GM23338 (cell line): ENCODE results near the gene MYO16. TPM values are rescaled to one million over a fixed set of nuclear protein-coding genes. Genes with fewer than 3 reads are reported as not detected.

Experiments
- ATAC-seq: fragments of 200-7000 bp; cut with Tn5 transposase; 3 replicates; pipeline ENCODE4 v1.9.1; 2020
- DNase-seq: peaks from one replicate; pipeline ENCODE4 v3.0.0-alpha.2; 2015; ENCODE audit warnings: low spot score
- H2AFZ ChIP-seq: fragments of 200-600 bp; sonication (generic); 2 replicates; pipeline ENCODE4 v1.8.0; 2016; ENCODE audit warnings: antibody characterized with exemption, mild to moderate bottlenecking, moderate library complexity
- H3F3A ChIP-seq: fragments of 200-600 bp; sonication (generic); replicated peaks from 2 replicates; pipeline ENCODE4 v1.8.0; 2017; ENCODE audit warnings: antibody characterized with exemption, mixed run types, low read depth
- H3K27ac ChIP-seq: fragments of 200-600 bp; sonication (generic); 2 replicates; pipeline ENCODE4 v1.6.1; 2016; ENCODE audit warnings: low read depth
- H3K27me3 ChIP-seq: fragments of 200-600 bp; sonication (generic); 2 replicates; pipeline ENCODE4 v1.8.0; 2016; ENCODE audit warnings: mild to moderate bottlenecking, mixed run types, moderate library complexity; ENCODE audit not compliant: insufficient read depth
- H3K36me3 ChIP-seq: fragments of 200-600 bp; sonication (generic); 2 replicates; pipeline ENCODE4 v1.8.0; 2016; ENCODE audit warnings: mild to moderate bottlenecking; ENCODE audit not compliant: insufficient read depth
- H3K4me1 ChIP-seq: fragments of 200-600 bp; sonication (generic); 2 replicates; pipeline ENCODE4 v1.8.0; 2016; ENCODE audit warnings: mild to moderate bottlenecking, moderate library complexity; ENCODE audit not compliant: insufficient read depth
- H3K4me2 ChIP-seq: fragments of 200-600 bp; sonication (generic); 2 replicates; pipeline ENCODE4 v1.7.1; 2017; ENCODE audit warnings: mixed run types
- H3K4me3 ChIP-seq: fragments of 200-600 bp; sonication (generic); 2 replicates; pipeline ENCODE4 v1.6.1; 2016; ENCODE audit warnings: mixed run types
- H3K79me2 ChIP-seq: fragments of 200-600 bp; sonication (generic); replicated peaks from 2 replicates; pipeline ENCODE4 v1.8.0; 2017; ENCODE audit warnings: mild to moderate bottlenecking; ENCODE audit not compliant: insufficient read depth
- H3K9me2 ChIP-seq: fragments of 200-600 bp; sonication (generic); 2 replicates; pipeline ENCODE4 v1.8.0; 2017; ENCODE audit not compliant: insufficient read depth
- H4K20me1 ChIP-seq: fragments of 200-600 bp; sonication (generic); replicated peaks from 2 replicates; pipeline ENCODE4 v1.8.0; 2017; ENCODE audit warnings: mild to moderate bottlenecking; ENCODE audit not compliant: insufficient read depth
- H3K27ac Mint-ChIP-seq: 2 replicates; pipeline ENCODE4 v1.8.0; 2020; ENCODE audit warnings: inconsistent platforms, mild to moderate bottlenecking, moderate library complexity, mixed read lengths
- H3K27me3 Mint-ChIP-seq: 3 replicates; pipeline ENCODE4 v1.8.0; 2022; ENCODE audit warnings: low read depth, mild to moderate bottlenecking, moderate library complexity, mixed read lengths, inconsistent platforms; ENCODE audit not compliant: insufficient read depth, poor library complexity
- H3K36me3 Mint-ChIP-seq: 3 replicates; pipeline ENCODE4 v1.8.0; 2021; ENCODE audit warnings: low read depth, mild to moderate bottlenecking, inconsistent platforms, moderate library complexity, mixed read lengths
- H3K4me1 Mint-ChIP-seq: 3 replicates; pipeline ENCODE4 v1.8.0; 2020; ENCODE audit warnings: mild to moderate bottlenecking, inconsistent platforms, mixed read lengths
- H3K4me3 Mint-ChIP-seq: 3 replicates; pipeline ENCODE4 v1.8.0; 2021; ENCODE audit warnings: moderate library complexity, mild to moderate bottlenecking, inconsistent platforms, mixed read lengths
- H3K9me3 Mint-ChIP-seq: 3 replicates; pipeline ENCODE4 v1.8.0; 2020; ENCODE audit warnings: moderate library complexity, mild to moderate bottlenecking, inconsistent platforms, mixed read lengths
- CREB1 ChIP-seq: fragments of 250-450 bp; sonication (Bioruptor Pico); IDR thresholded peaks from 2 replicates; pipeline ENCODE4 v1.5.0; 2020; ENCODE audit warnings: low read depth, mild to moderate bottlenecking, moderate library complexity
- ETS1 ChIP-seq: IDR thresholded peaks from 2 replicates; pipeline ENCODE4 v1.6.1; 2016; ENCODE audit warnings: antibody characterized with exemption
- EZH2 ChIP-seq: fragments of 200-600 bp; sonication (generic); IDR thresholded peaks from one replicate; pipeline ENCODE4 v1.8.0; 2017; ENCODE audit warnings: antibody characterized with exemption, mild to moderate bottlenecking, low read depth; ENCODE audit not compliant: unreplicated experiment
- EZH2phosphoT487 ChIP-seq: fragments of 200-600 bp; sonication (generic); IDR thresholded peaks from one replicate; pipeline ENCODE4 v1.8.1; 2018; ENCODE audit warnings: antibody characterized with exemption; ENCODE audit not compliant: unreplicated experiment
- JUNB ChIP-seq: IDR thresholded peaks from one replicate; pipeline ENCODE4 v1.6.1; 2016; ENCODE audit warnings: antibody characterized with exemption; ENCODE audit not compliant: unreplicated experiment
- NANOG ChIP-seq: IDR thresholded peaks from 2 replicates; pipeline ENCODE4 v1.6.1; 2016; ENCODE audit warnings: antibody characterized with exemption, borderline replicate concordance
- POLR2AphosphoS5 ChIP-seq: IDR thresholded peaks from 2 replicates; pipeline ENCODE4 v1.6.1; 2016; ENCODE audit warnings: antibody characterized with exemption, low read depth
- REST ChIP-seq: IDR thresholded peaks from one replicate; pipeline ENCODE4 v1.6.1; 2018; ENCODE audit warnings: antibody characterized with exemption; ENCODE audit not compliant: unreplicated experiment
- STAT1 ChIP-seq: IDR thresholded peaks from one replicate; pipeline ENCODE4 v1.6.1; 2016; ENCODE audit warnings: antibody characterized with exemption; ENCODE audit not compliant: unreplicated experiment
- ZNF114 ChIP-seq: fragments of 250-450 bp; sonication (Bioruptor Pico); IDR thresholded peaks from 2 replicates; pipeline ENCODE4 v1.5.0; 2020; ENCODE audit warnings: mild to moderate bottlenecking, moderate library complexity
- ZNF331 ChIP-seq: fragments of 250-450 bp; sonication (Bioruptor Pico); IDR thresholded peaks from 2 replicates; pipeline ENCODE4 v1.5.0; 2020; ENCODE audit warnings: low read depth, mild to moderate bottlenecking, moderate library complexity
- ZNF462 ChIP-seq: fragments of 250-450 bp; sonication (Bioruptor Pico); IDR thresholded peaks from 2 replicates; pipeline ENCODE4 v1.5.0; 2020; ENCODE audit warnings: mild to moderate bottlenecking, moderate library complexity
- polyA plus RNA-seq: library from polyadenylated mRNA; unstranded; fragments of >200 nt; fragmentation: Nextera tagmentation; extraction: Ambion mirVana; gene quantifications from 2 replicates; pipeline ENCODE4 v1.2.1, GENCODE V29; 2016
- total RNA-seq: library from RNA; depleted of rRNA; stranded (reverse); fragments of >200 nt; shearing (Covaris generic); gene quantifications from 2 replicates; pipeline ENCODE4 v1.2.3, GENCODE V29; 2014
- TF ChIP-seq, protein P1 (sequence below), 2 experiments: fragments of 200-600 bp in 1 of 2; sonication (generic) in 1 of 2; conservative IDR thresholded peaks; 2 replicates each; pipeline versions ENCODE4 v1.5.1 to v1.6.1; 2016 to 2017; ENCODE audit warnings: antibody characterized with exemption in 2 of 2, low read depth in 2 of 2, mild to moderate bottlenecking in 2 of 2, moderate library complexity in 1 of 2

MYO16 gene
- total and polyA plus RNA-seq, 2 experiments from 2014 or later: 0.10 to 0.13 TPM

DNA sequence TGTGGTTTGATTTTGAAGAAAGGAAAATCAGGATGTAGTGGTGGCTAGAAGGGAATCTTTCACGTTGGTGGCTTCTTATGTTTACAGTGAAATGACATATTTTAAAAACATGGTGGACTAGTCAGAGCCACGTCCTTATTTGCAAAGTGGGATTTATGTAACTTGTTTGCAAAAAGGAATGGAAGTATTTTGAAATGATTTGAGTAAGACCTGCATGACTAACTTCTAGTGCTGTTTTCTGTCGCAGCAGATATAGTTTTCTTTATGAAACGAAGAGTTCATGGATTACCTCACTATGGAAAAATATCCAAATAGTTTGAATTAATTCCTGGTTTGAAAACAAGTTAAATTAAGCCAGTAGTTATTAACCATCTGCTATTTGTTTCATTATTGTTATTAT lies 476.5 kb downstream of the MYO16 start:
- H3F3A ChIP-seq: no peaks in the 10 kb centered on the region
- no peaks in the 10 kb centered on the region for H3K27me3 ChIP-seq
- no peaks in the 10 kb centered on the region for H3K36me3 Mint-ChIP-seq
- H3K79me2 ChIP-seq: no peaks in the 10 kb centered on the region
- no peak overlapping the region for H3K27ac ChIP-seq
- H4K20me1 ChIP-seq: no peaks in the 10 kb centered on the region
- H3K4me2 ChIP-seq: no peak overlapping the region
- DNase-seq (no peak), ATAC-seq (no peak)
- no peaks in the 10 kb centered on the region for H3K9me2 ChIP-seq
- TF ChIP-seq ZNF114 (CRISPR knock-in tag): no peak
- no peak for TF ChIP-seq EZH2
- TF ChIP-seq EZH2phosphoT487: no peak
- no peak for TF ChIP-seq JUNB
- no peak for TF ChIP-seq ZNF331 (CRISPR knock-in tag)
- no peak for TF ChIP-seq NANOG
- TF ChIP-seq ETS1: no peak
- TF ChIP-seq, protein P1, sequence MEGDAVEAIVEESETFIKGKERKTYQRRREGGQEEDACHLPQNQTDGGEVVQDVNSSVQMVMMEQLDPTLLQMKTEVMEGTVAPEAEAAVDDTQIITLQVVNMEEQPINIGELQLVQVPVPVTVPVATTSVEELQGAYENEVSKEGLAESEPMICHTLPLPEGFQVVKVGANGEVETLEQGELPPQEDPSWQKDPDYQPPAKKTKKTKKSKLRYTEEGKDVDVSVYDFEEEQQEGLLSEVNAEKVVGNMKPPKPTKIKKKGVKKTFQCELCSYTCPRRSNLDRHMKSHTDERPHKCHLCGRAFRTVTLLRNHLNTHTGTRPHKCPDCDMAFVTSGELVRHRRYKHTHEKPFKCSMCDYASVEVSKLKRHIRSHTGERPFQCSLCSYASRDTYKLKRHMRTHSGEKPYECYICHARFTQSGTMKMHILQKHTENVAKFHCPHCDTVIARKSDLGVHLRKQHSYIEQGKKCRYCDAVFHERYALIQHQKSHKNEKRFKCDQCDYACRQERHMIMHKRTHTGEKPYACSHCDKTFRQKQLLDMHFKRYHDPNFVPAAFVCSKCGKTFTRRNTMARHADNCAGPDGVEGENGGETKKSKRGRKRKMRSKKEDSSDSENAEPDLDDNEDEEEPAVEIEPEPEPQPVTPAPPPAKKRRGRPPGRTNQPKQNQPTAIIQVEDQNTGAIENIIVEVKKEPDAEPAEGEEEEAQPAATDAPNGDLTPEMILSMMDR (conservative IDR thresholded peaks at IDR 0.05; ENCODE audit: low read depth in 2 of 2): no peak
- TF ChIP-seq CREB1 (CRISPR knock-in tag): no peak
- TF ChIP-seq POLR2AphosphoS5: no peak
- no peak for TF ChIP-seq ZNF462 (CRISPR knock-in tag)
- no peak for TF ChIP-seq STAT1
- TF ChIP-seq REST: no peak
- no peaks in the 10 kb centered on the region for H3K4me1 ChIP-seq
- H2AFZ ChIP-seq: no peak overlapping the region
- no peaks in the 10 kb centered on the region for H3K36me3 ChIP-seq
- no peaks in the 10 kb centered on the region for H3K9me3 Mint-ChIP-seq
- no peak overlapping the region for H3K4me3 Mint-ChIP-seq
- no peak overlapping the region for H3K27ac Mint-ChIP-seq
- H3K4me1 Mint-ChIP-seq: no peaks in the 10 kb centered on the region
- no peaks in the 10 kb centered on the region for H3K27me3 Mint-ChIP-seq
- no peak overlapping the region for H3K4me3 ChIP-seq
